GM03348 (cell line): ENCODE results near the gene DOCK1.

Experiments
- DNase-seq: peaks from one replicate; pipeline ENCODE4 v3.0.0; 2012; ENCODE audit warnings: low spot score

Gene DOCK1

GRCh38 chr10:127402596-127403409 lies 497.6 kb downstream of the DOCK1 start:
- no peak for DNase-seq

DNA sequence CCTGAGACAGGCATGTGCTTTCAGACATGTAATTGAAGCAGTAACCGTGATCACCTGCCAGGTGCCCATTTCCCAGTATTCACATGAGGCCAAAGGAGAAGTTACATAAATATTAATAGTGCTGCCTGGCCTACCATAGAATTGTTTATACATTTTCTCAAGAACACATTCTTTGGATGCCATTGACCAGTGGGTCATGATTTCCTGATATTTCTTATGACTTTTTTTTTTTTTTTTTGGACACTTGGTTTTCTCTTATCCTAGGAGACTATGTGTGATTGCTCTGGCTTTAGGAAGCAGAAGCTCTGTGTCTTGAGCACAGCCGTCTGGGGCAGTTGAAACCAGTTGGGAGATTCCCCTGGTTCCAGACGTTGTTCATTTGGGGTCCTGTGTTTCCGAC lies 500.0 kb downstream of the DOCK1 start:
- peak; percentile 69 for DNase-seq

DNA sequence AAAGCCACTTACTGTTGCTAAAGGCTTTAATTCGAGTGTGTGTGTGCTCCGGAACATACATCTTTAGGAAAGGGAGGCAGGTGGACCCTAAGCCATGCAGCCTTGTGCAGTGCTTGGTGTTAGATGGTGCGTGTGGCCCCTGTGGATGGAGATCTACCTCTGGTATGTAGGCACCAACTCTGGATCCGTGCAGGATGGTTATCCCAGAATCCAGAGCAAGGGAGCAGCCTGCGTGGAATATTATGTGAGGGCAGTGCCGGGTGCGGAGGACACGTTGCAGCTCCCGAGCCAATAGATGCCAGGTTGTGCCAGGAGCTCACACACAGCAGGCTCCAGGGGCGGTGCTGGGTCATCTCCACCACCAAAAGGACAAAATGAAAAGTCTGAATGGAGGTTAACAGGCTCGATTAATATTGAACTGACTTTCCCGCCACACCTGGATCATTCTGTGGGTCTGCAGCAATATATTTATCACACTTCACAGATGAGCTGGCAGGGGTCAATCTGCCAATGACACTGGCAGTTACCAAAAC lies 500.9 kb downstream of the DOCK1 start:
- DNase-seq, result no peak

GRCh38 chr10:127407551-127407950 lies 502.3 kb downstream of the DOCK1 start:
- no peak for DNase-seq

- DNase-seq, result no peak
Measured at GRCh38 chr10:127408112-127408710, 503.0 kb downstream of the DOCK1 start.

GRCh38 chr10:127408733-127409132 lies 503.5 kb downstream of the DOCK1 start:
- peak; percentile 20 for DNase-seq

DNA sequence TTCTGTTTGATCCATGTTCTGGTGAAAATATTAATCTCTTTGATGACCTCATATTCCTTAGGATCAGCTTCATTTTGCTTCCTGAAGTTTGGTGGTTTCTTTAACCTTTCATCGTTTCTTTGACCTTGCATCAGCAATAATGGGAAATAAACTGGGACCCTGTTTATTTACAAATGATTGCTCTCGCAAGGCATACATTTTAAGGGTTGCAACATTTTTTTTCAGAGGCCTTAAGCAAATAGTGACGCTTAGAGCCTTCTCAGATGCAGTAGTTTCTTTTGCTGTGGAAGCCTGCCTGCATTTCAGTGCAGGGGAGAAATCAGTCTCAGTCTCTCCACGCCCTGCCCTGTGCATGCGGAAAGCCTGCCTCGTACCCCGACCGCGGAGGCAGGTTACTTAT lies 504.8 kb downstream of the DOCK1 start:
- no peak for DNase-seq

- no peak for DNase-seq
Measured at GRCh38 chr10:127411062-127411461, 505.8 kb downstream of the DOCK1 start.

- DNase-seq, result no peak
Measured at GRCh38 chr10:127413326-127413725, 508.1 kb downstream of the DOCK1 start.

- no peak for DNase-seq
Measured at GRCh38 chr10:127414024-127414423, 508.8 kb downstream of the DOCK1 start.

- no peak for DNase-seq
Measured at GRCh38 chr10:127415116-127415515, 509.9 kb downstream of the DOCK1 start.

DNA sequence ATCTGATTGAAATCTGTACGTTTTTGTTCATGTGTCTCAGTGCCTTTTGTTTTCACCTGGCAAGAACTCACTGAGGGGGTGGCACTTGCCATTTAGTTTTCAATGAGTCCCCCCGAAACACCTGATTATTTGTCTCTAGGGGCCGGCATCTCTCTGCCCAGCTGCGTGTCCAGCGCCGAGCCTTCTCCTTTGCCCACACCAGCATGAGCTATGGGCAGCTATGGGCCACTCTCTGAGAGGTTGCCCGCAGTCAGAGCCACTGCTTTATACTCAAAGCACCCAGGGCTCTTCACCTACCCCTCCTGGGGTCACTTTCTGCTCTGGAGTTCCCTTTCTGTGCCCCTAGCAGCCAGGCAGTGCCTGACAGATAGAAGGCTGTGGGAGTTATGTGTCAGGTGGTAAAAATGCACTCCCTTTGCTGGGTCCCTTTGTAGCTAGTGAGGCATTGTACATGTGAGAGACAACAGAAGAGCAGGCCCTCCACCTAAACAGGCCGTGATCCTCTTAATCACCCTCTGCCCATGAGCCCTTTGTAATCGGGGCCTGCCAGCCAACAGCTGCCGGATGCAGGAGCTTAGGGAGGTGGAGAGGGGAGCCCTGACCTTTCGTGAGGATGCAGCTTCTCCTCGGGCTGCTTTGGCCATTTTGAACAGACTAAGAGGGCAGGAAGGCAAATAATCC lies 510.8 kb downstream of the DOCK1 start:
- DNase-seq, result no peak

- no peak for DNase-seq
Measured at GRCh38 chr10:127417031-127417430, 511.8 kb downstream of the DOCK1 start.

- no peak for DNase-seq
Measured at GRCh38 chr10:127417686-127418401, 512.6 kb downstream of the DOCK1 start.

GRCh38 chr10:127418536-127419168 lies 513.4 kb downstream of the DOCK1 start:
- DNase-seq, result no peak

GRCh38 chr10:127420138-127420684 lies 515.0 kb downstream of the DOCK1 start:
- DNase-seq, result no peak

DNA sequence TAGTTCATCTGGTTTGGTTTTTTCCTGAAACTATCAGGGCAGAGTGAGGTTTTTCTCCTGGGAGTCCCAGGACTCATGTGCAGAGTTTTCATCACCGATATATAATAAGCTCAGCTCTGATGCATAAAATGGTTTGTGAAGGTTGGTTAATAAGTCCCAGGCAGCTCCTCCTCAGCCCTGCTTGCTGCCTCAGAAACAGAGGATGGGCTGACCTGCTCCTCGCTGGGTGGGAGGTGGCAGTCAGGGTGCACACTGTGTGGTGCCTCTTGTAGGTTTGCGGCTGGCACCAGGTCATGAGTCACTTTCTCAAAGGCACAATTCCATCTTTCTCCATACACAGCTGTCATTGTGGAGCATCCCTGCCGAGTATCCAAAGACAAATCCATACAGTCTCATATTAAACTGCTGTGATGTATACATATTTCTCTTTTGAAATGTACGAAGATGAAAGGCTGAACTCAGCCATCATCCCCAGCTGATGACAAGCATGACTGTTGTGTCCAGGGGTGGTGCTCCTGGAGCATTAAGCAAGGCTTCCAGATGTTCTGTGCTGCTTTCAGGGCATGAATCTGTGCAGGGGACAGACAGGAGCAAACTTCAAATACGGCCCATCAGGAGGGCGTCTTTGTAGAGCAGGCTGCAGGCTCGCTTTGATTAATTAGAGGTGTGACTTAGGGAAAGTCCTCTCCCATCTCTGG lies 518.1 kb downstream of the DOCK1 start:
- DNase-seq, result no peak

DNA sequence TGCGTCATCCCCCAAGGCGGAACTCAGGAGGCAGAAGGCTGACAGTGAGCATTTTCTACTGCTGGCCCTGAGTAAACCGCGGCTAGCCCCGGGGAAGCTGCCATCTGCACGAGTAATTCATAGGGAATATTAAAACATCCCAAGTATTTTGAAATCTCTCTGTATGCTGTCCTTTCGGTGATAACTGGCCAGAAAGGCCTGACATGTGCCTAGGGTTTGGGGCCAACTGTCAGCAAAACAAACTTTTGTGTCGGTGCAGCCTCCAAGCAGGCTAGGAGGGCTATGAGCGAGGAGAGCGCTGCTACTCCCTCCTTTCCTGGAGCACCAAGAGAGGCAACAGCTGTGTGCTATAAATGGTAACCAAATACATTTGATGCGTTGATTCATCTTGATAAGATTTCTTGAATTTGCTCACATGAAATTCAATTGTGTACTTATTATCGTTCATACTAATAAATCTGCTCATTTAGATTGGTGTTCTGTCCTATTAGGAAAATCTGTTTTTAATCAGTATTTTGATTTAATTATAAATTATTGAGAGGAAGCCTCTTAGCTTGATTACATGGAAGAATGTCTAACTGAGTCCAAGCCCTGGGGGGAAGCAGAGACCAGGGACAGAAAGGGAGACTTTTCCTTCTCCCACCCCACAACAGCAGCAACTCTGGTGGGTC lies 519.5 kb downstream of the DOCK1 start:
- peak; percentile 66 for DNase-seq

- no peak for DNase-seq
Measured at GRCh38 chr10:127426746-127427145, 521.5 kb downstream of the DOCK1 start.

DNA sequence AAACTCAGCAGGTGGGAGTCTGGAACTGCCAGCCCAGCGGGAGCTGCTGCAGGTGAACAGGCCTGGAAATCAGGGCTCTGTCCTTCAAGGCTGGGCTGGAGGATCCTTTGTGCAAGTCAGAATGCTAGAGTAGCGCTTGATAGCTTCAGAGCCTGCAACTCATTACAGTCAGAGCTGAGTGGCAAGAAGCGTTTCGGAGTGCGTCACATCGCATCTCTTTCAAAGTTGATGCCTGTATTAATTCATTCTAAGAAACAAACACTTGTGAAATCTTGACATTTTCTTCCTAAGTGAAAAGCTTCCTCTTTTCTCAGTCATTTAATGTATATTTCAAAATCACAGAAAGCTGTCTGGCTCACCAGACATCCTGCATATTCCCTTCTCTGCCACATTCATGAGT lies 522.7 kb downstream of the DOCK1 start:
- DNase-seq, result no peak
